Erythroblast (primary cell): ENCODE data around the gene RAB11FIP3.

Source experiments
- GATA1 ChIP-seq: IDR thresholded peaks from 2 replicates; pipeline ENCODE4 v1.6.1; 2011; ENCODE audit warnings: low read depth, mild to moderate bottlenecking, control low read depth, low read length, moderate library complexity
- POLR2A ChIP-seq: IDR thresholded peaks from 2 replicates; pipeline ENCODE4 v1.6.1; 2011; ENCODE audit warnings: mild to moderate bottlenecking, low read length

GRCh38 chr16:510066-510825, 84.8 kb downstream of the RAB11FIP3 start:
- TF ChIP-seq POLR2A, result no peak
- no peak for TF ChIP-seq GATA1
